OCI-M2 (cell line): ENCODE measurements around the gene ADRM1.

Source experiments
- DNase-seq: peaks from one replicate; lab custom pipeline; 2025; ENCODE audit not compliant: unreplicated experiment; lab: John Stamatoyannopoulos, UW

Gene ADRM1

GRCh38 chr20:62297449-62298227, 5.2 kb upstream of the ADRM1 start:
- no peak for DNase-seq

- DNase-seq, result no peak
These were observed 4.1 kb upstream of the ADRM1 start for GRCh38 chr20:62298577-62299249.

GRCh38 chr20:62299666-62300236, 3.0 kb upstream of the ADRM1 start:
- no peak for DNase-seq

GRCh38 chr20:62300319-62300718, 2.5 kb upstream of the ADRM1 start:
- DNase-seq, result no peak

DNA sequence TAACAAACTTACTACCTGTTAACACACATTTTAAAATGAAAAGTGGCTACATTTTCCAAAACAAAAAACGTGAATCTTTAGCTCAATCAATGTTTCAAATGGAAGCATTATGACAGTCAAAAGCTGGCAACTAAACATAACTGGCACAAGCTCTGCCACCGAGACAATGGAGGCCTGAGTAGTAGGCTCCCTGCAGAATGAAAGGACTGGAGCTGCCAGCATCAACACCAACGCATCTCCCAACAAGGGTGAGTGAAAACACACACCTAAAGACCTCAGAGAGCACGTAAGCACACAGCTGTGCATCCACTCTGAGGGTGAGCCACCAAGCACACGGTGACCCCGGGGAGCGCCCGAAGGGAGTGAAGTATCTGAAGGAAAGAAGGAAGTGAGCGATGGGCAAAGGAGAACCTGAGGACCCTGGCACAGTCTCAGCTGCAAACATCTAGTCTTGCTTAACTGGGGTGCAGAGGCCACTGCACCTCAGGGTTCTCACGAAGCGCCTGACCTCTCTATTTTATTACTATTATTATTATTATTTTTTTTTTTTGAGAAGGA, 1.6 kb upstream of the ADRM1 start:
- no peak for DNase-seq

DNA sequence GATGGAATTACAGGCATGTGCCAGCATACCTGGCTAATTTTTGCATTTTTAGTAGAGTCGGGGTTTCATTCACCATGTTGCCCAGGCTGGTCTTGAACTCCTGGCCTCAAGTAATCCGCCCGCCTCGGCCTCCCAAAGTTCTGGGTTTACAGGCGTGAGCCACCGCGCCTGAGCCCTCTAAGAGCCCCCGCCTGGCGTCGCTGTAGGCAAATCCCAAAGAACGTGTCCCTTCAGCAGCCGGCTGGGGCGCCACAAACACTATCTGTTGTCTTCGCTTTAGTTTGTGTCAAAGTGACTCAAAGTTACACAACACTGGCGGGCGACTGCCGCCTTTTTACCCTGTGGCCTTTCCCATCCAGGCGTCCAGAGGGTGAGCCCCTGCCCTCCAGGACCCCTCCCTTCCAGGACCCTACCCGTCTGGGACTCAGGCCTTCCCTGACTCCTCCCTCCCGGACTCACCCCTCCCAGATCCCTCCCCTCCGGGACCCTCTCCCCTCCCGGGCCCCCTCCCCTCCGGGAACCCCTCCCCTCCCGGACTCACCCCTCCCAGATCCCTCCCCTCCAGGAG, 940 bp upstream of the ADRM1 start:
- peak; percentile 81 for DNase-seq

GRCh38 chr20:62303062-62303339, 204 bp downstream of the ADRM1 start:
- no peak for DNase-seq

DNA sequence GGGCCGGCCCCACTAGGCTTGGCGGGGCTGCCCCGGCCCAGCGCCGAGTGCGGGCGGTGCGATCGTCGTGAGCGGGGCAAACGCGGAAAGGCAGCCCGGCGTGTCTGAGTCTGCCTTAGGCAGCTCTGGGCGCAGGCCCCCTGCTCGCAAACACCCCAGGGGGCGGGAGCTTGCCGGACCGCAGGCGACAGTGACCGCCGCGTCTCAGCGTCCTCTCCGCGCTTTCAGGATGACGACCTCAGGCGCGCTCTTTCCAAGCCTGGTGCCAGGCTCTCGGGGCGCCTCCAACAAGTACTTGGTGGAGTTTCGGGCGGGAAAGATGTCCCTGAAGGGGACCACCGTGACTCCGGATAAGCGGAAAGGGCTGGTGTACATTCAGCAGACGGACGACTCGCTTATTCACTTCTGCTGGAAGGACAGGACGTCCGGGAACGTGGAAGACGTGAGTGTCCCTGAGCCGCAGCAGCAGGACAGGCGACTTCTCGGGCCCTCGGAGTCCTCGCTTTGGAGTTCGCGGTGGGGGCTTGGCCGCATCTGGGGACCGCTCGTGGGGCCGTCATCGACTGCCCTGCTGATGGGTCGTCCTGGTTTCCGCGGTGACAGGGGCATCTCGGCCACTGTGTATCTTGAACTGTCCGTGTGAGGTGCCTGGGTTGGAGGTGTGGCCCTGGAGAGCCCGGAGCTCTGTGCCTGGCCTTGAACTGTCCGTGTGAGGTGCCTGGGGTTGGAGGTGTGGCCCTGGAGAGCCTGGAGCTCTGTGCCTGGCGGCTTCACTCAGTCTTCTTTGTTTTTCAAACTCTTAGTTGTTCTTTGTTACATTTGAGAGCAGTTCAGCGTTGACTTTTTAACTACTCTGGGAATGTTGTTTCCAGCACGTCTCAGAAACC, 786 bp downstream of the ADRM1 start:
- DNase-seq, result no peak

GRCh38 chr20:62304331-62305148, 1.7 kb downstream of the ADRM1 start:
- DNase-seq, result no peak

GRCh38 chr20:62305149-62305764, 2.5 kb downstream of the ADRM1 start:
- no peak for DNase-seq

DNA sequence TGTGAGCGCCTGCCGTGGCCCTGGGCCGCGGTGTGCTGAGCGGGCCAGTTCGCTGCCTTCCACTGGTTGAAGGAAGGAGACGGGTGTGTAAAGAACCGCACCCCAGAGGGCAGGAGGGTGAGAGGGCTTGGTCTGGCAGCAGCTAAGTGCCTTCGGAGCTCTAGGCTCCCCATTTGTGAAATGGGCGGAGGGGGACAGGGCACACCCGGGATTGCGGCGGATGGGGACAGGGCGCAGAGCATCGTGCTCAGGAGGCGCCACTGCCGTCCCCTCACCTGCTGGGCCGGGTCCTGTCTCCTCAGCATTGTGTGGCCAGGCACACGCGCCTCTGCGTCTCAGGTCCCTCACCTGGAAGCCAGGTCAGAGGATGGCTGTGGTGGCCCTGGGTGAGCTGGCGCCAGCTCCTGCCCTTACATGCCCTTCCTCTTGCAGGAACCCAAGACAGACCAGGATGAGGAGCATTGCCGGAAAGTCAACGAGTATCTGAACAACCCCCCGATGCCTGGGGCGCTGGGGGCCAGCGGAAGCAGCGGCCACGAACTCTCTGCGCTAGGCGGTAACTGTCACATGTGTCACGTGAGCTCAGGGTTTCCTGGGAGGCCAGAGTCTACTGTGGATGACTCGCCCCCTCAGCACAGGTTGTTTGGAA, 3.1 kb downstream of the ADRM1 start:
- DNase-seq, result no peak

DNA sequence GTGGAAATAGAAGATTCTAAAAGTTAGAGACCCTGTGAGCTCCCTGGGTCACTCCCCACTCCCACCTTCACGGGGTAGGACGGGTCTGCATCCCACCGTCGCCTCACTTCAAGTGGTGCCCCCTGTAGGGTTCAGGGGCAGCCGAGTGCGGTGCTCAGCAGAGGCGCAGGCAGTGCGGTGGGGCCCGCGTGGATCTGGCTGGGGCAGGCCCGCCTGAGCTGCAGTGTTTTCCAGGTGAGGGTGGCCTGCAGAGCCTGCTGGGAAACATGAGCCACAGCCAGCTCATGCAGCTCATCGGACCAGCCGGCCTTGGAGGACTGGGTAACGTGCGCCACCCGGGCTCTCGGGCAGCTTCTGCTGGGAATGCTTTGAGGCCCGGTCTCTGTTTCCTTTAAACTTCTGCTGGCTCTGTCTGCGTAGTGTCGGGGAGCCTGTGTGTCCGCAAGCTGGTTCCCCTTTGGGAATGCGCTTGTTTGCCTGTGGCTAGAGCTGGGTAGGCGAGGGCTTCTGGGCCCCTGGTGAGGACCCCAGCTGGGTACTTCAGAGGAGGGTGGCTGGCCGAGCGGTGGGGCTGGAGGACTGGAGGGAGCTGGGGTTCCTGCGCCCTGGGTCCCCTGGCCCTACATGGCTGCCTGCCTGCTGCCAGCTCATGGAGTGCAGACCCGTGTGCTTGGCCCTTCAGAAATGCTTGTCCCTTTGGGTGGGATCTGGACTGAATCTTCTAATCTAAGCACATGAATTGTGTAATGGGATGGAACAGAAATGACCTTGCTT, 3.8 kb downstream of the ADRM1 start:
- no peak for DNase-seq

DNA sequence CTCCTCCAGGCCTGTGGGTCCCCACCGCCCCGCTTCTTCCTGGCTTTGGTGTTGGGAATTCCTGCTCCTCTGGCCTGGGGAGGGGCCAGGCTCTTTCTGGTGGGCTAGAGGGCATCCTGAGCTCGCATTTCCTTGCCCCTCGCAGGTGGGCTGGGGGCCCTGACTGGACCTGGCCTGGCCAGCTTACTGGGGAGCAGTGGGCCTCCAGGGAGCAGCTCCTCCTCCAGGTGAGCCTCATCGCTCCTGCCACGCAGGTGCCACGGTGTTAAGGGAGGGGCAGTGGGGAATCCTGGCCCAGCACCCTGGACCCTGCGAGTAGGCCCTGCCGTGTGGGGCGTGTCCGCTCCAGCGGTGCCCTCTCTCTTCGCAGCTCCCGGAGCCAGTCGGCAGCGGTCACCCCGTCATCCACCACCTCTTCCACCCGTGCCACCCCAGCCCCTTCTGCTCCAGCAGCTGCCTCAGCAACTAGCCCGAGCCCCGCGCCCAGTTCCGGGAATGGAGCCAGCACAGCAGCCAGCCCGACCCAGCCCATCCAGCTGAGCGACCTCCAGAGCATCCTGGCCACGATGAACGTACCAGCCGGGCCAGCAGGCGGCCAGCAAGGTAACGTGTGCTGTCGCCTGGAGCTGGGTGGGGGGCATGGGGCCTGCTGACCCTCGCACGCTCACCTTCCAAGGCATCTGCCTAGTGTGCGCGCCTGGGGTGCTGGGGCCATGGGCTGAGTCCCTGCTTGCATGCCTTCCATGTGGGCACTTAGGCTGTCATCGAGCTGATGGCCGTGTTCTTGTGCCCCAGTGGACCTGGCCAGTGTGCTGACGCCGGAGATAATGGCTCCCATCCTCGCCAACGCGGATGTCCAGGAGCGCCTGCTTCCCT, 4.7 kb downstream of the ADRM1 start:
- DNase-seq, result no peak

DNA sequence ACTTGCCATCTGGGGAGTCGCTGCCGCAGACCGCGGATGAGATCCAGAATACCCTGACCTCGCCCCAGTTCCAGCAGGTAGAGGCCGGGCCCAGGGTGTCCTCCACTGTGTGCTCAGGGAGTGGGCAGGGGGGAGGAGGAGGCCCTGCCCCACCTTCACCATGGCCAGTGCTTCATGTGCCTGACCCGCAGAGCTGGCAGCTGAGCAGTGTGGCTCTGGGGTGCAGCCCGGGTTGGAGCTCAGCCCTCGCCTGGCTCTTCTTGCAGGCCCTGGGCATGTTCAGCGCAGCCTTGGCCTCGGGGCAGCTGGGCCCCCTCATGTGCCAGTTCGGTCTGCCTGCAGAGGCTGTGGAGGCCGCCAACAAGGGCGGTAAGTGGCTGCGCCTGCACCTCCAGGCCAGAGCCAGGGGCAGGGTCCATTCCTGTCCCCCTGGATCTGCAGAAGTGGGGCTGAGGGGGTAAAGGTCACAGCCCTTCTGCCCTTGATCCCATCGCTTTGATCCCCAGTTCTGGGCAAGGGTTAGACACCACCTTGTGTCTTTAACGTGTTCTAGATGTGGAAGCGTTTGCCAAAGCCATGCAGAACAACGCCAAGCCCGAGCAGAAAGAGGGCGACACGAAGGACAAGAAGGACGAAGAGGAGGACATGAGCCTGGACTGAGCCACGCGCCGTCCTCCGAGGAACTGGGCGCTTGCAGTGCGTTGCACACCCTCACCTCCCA, 5.5 kb downstream of the ADRM1 start:
- DNase-seq, result no peak

GRCh38 chr20:62309198-62309944, 6.6 kb downstream of the ADRM1 start:
- no peak for DNase-seq
